Thyroid gland (tissue), 4 donors: ENCODE data around the gene MANBA. TPM values are rescaled to one million over a fixed set of nuclear protein-coding genes. Genes with fewer than 3 reads are reported as not detected.

Experiments used
- DNase-seq, 2 donors: peaks; one replicate each; pipeline ENCODE4 v3.0.0-alpha.2; 2019
- H3K27ac ChIP-seq, 3 donors: fragments of 200-600 bp; sonication (generic); 1 replicate in 2 of 3; 2 replicates in 1 of 3; pipeline ENCODE4 v1.5.1; 2016 to 2019; ENCODE audit warnings: mild to moderate bottlenecking in 1 of 3, moderate library complexity in 1 of 3
- H3K27me3 ChIP-seq: fragments of 200-600 bp; sonication (generic); one replicate; pipeline ENCODE4 v1.5.1; 2019
- H3K36me3 ChIP-seq, 2 donors: fragments of 200-600 bp; sonication (generic); one replicate each; pipeline ENCODE4 v1.5.1; 2016 to 2019
- H3K4me1 ChIP-seq, 2 donors: fragments of 200-600 bp; sonication (generic); one replicate each; pipeline ENCODE4 v1.5.1; 2017 to 2019
- H3K4me3 ChIP-seq, 3 donors: fragments of 200-600 bp; sonication (generic); replicated peaks in 1 of 3; 1 replicate in 2 of 3; 2 replicates in 1 of 3; pipeline ENCODE4 v1.5.1; 2016; ENCODE audit warnings: mild to moderate bottlenecking in 1 of 3
- H3K9me3 ChIP-seq: fragments of 200-600 bp; sonication (generic); one replicate; pipeline ENCODE4 v1.5.1; 2017
- POLR2A ChIP-seq, 2 donors: fragments of 450-650 bp; IDR thresholded peaks; one replicate each; pipeline ENCODE4 v1.6.1; 2017; ENCODE audit warnings: antibody characterized with exemption in 2 of 2, mild to moderate bottlenecking in 2 of 2, moderate library complexity in 1 of 2
- WGBS, 2 donors: methylation state at CpG; one replicate each; pipeline ENCODE4 v1.1.5; 2017; 5-methylcytosine and 5-hydroxymethylcytosine counted together
- intact Hi-C: fragments of 100-400 bp; cut with DNase I; formaldehyde crosslinking; loops from one replicate; pipeline ENCODE4 v1.15.1; 2023
- total RNA-seq, 4 donors: library from RNA; depleted of rRNA; stranded (reverse); fragments of >200 nt; gene quantifications; one replicate each; pipeline ENCODE4 v1.2.3, GENCODE V29; 2016
- TF ChIP-seq, protein P1 (sequence below), 6 experiments: fragments of 200-600 bp in 3 of 6; fragments of 450-650 bp in 3 of 6; sonication (generic) in 3 of 6; IDR thresholded peaks; one replicate each; pipeline ENCODE4 v1.5.1; 2016 to 2019; ENCODE audit warnings: antibody characterized with exemption in 6 of 6, mild to moderate bottlenecking in 2 of 6, inconsistent platforms in 1 of 6, moderate library complexity in 1 of 6

MANBA gene
- total RNA-seq, 4 donors from 2014 or later, result 41.3 to 53.4 (median 45.5) TPM

- no peaks in the 10 kb centered on the region for H3K4me1 ChIP-seq
- no peak overlapping the region for H3K4me3 ChIP-seq
- WGBS, 2 donors, result 98% methylated on average over 4 of the region's 4 CpGs
- TF ChIP-seq, protein P1, sequence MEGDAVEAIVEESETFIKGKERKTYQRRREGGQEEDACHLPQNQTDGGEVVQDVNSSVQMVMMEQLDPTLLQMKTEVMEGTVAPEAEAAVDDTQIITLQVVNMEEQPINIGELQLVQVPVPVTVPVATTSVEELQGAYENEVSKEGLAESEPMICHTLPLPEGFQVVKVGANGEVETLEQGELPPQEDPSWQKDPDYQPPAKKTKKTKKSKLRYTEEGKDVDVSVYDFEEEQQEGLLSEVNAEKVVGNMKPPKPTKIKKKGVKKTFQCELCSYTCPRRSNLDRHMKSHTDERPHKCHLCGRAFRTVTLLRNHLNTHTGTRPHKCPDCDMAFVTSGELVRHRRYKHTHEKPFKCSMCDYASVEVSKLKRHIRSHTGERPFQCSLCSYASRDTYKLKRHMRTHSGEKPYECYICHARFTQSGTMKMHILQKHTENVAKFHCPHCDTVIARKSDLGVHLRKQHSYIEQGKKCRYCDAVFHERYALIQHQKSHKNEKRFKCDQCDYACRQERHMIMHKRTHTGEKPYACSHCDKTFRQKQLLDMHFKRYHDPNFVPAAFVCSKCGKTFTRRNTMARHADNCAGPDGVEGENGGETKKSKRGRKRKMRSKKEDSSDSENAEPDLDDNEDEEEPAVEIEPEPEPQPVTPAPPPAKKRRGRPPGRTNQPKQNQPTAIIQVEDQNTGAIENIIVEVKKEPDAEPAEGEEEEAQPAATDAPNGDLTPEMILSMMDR (IDR thresholded peaks at IDR 0.05), result no peak
- no peak for TF ChIP-seq POLR2A (IDR thresholded peaks at IDR 0.05)
- no peaks in the 10 kb centered on the region for H3K27me3 ChIP-seq
- intact Hi-C loops, result no loop called here
- no peak overlapping the region for H3K27ac ChIP-seq
- no peak for DNase-seq
- no peaks in the 10 kb centered on the region for H3K9me3 ChIP-seq
- no peaks in the 10 kb centered on the region for H3K36me3 ChIP-seq
Measured at GRCh38 chr4:102684610-102685052, 76.1 kb downstream of the MANBA start.

GRCh38 chr4:102683881-102684609 lies 76.7 kb downstream of the MANBA start:
- TF ChIP-seq, protein P1 (IDR thresholded peaks at IDR 0.05), result no peak
- TF ChIP-seq POLR2A (IDR thresholded peaks at IDR 0.05), result no peak

GRCh38 chr4:102678695-102679335 lies 82.0 kb downstream of the MANBA start:
- Histone ChIP-seq H3K4me3 (no peak overlapping the region), H3K9me3 (no peaks in the 10 kb centered on the region), H3K4me1 (no peaks in the 10 kb centered on the region), H3K36me3 (no peaks in the 10 kb centered on the region), H3K27me3 (no peaks in the 10 kb centered on the region), H3K27ac (no peak overlapping the region)
- no peak for DNase-seq
- 69% methylated on average over 4 of the region's 4 CpGs for WGBS, 2 donors
- intact Hi-C loops, result no loop called here
- TF ChIP-seq POLR2A (IDR thresholded peaks at IDR 0.05), result no peak
- TF ChIP-seq, protein P1 (IDR thresholded peaks at IDR 0.05), result no peak

More at GRCh38 chr4:102683881-102684609, 76.7 kb downstream of the MANBA start:
- 90 to 93% methylated on average over 5 of the region's 5 CpGs for WGBS, 2 donors
- H3K4me3 ChIP-seq, result no peak overlapping the region
- H3K27ac ChIP-seq, result no peak overlapping the region
- intact Hi-C loops, result no loop called here
- H3K4me1 ChIP-seq, result no peaks in the 10 kb centered on the region
- no peaks in the 10 kb centered on the region for H3K27me3 ChIP-seq
- no peak for DNase-seq
- H3K36me3 ChIP-seq, result no peaks in the 10 kb centered on the region
- H3K9me3 ChIP-seq, result no peaks in the 10 kb centered on the region

DNA sequence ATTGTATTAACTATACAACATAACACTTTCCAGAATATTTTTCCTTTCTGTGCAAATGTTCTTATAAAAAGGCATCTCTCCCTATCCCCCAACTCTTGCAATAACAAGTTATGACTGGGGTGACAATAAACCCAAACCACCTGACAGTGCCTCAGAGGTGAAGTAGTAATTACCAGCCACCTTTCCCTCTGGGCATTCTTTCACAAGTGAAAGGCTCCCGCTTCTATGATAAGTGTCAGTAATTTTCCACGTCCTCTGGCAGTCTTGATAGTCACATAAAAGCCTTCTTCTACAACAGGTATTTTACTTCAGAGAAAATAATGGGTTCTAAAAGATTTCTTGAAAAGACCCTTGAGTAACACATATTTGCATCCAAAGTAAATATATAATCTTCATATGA lies 82.7 kb downstream of the MANBA start:
- no peaks in the 10 kb centered on the region for H3K9me3 ChIP-seq
- intact Hi-C loops, result no loop called here
- H3K4me1 ChIP-seq, result no peaks in the 10 kb centered on the region
- DNase-seq, result no peak
- H3K27me3 ChIP-seq, result no peaks in the 10 kb centered on the region
- no peak overlapping the region for H3K27ac ChIP-seq
- 95 to 98% methylated on average over 2 of the region's 2 CpGs for WGBS, 2 donors
- H3K36me3 ChIP-seq, result no peaks in the 10 kb centered on the region
- no peak overlapping the region for H3K4me3 ChIP-seq
- TF ChIP-seq, protein P1 (IDR thresholded peaks at IDR 0.05), result no peak
- TF ChIP-seq POLR2A (IDR thresholded peaks at IDR 0.05), result no peak

DNA sequence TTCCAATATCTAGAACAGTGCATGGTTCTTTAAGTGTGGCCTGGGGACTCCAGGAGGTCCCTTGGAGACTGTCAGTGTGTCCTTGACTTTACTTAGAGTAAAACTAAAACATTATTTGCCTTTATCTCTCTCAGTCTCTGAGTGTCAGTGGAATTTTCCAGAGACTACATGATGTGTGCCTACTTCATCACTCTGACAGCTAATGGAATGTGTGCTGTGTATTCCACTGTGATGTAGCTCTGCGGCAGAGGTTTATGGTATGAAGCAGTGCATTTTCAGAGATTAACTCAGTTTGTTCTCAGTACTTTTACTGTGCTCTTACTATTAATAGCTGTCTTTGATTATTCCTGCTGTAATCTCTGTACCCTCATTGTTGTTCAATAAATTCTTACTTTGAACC lies 85.6 kb downstream of the MANBA start:
- no peak for DNase-seq
- Histone ChIP-seq H3K27me3 (no peaks in the 10 kb centered on the region), H3K36me3 (no peaks in the 10 kb centered on the region), H3K27ac (no peak overlapping the region), H3K4me3 (no peak overlapping the region), H3K4me1 (no peaks in the 10 kb centered on the region), H3K9me3 (no peaks in the 10 kb centered on the region)
- TF ChIP-seq, protein P1 (IDR thresholded peaks at IDR 0.05), result no peak
- no peak for TF ChIP-seq POLR2A (IDR thresholded peaks at IDR 0.05)
- intact Hi-C loops, result no loop called here
- WGBS, 2 donors, result 63 to 89% methylated on average over 1 of the region's 1 CpG
